Ovary (tissue), 3 donors: ENCODE data around the gene JPH3.

Experiments
- EP300 ChIP-seq: sonication (generic); formaldehyde crosslinking; IDR thresholded peaks from one replicate; pipeline ENCODE4 v1.6.1; 2017; ENCODE audit warnings: antibody characterized with exemption
- POLR2A ChIP-seq: fragments of 450-650 bp; IDR thresholded peaks from one replicate; pipeline ENCODE4 v1.6.1; 2017; ENCODE audit warnings: antibody characterized with exemption, mild to moderate bottlenecking, moderate library complexity
- TF ChIP-seq, protein P1 (sequence below), 3 donors: fragments of 450-650 bp in 2 of 3; fragments of 200-600 bp in 1 of 3; IDR thresholded peaks; one replicate each; pipeline versions ENCODE4 v1.5.1 to v1.8.0; 2016 to 2022; ENCODE audit warnings: antibody characterized with exemption in 3 of 3, mild to moderate bottlenecking in 1 of 3
- donor health status: DM: no; HTN: no; CAD: no.

DNA sequence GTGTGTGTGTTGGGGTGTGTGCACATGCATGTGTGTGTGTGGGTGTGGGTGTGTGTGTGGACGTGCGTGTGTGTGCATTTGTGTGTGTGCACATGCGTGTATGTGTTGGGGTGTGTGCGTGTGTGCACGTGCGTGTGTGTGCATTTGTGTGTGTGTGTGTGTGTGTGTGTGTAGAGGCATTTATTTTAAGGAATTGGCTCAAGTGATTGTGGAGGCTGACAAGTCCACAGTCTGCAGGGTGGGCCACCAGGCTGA, 37.9 kb upstream of the JPH3 start:
- TF ChIP-seq, protein P1, sequence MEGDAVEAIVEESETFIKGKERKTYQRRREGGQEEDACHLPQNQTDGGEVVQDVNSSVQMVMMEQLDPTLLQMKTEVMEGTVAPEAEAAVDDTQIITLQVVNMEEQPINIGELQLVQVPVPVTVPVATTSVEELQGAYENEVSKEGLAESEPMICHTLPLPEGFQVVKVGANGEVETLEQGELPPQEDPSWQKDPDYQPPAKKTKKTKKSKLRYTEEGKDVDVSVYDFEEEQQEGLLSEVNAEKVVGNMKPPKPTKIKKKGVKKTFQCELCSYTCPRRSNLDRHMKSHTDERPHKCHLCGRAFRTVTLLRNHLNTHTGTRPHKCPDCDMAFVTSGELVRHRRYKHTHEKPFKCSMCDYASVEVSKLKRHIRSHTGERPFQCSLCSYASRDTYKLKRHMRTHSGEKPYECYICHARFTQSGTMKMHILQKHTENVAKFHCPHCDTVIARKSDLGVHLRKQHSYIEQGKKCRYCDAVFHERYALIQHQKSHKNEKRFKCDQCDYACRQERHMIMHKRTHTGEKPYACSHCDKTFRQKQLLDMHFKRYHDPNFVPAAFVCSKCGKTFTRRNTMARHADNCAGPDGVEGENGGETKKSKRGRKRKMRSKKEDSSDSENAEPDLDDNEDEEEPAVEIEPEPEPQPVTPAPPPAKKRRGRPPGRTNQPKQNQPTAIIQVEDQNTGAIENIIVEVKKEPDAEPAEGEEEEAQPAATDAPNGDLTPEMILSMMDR (IDR thresholded peaks at IDR 0.05) = no peak
- TF ChIP-seq POLR2A = no peak
- TF ChIP-seq EP300 = no peak
